Measurements from ENCODE around the gene CC2D1A. TPM values are rescaled to one million over a fixed set of nuclear protein-coding genes. Genes with fewer than 3 reads are reported as not detected.

The CC2D1A gene
- polyA plus RNA-seq, 1 experiment = 5.1 TPM

DNA sequence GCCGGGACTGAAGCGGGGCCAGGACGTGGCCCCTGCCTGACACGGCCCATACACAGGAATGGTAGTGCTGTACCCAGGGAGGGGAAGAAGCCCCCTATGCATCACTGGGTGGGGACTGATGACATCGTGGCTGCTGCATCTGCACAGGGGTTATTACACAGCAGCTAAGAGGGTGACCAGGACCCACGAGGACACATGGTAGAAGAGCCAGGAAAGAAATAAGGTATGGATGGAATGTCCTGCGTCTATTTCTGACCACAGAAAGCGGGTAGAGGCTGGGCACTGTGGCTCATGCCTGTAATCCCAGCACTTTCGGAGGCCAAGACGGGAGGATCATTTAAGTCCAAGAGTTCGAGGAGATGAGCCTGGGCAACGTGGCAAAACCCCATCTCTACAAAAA lies 70.4 kb downstream of the CC2D1A start:
- TF ChIP-seq, protein P1, sequence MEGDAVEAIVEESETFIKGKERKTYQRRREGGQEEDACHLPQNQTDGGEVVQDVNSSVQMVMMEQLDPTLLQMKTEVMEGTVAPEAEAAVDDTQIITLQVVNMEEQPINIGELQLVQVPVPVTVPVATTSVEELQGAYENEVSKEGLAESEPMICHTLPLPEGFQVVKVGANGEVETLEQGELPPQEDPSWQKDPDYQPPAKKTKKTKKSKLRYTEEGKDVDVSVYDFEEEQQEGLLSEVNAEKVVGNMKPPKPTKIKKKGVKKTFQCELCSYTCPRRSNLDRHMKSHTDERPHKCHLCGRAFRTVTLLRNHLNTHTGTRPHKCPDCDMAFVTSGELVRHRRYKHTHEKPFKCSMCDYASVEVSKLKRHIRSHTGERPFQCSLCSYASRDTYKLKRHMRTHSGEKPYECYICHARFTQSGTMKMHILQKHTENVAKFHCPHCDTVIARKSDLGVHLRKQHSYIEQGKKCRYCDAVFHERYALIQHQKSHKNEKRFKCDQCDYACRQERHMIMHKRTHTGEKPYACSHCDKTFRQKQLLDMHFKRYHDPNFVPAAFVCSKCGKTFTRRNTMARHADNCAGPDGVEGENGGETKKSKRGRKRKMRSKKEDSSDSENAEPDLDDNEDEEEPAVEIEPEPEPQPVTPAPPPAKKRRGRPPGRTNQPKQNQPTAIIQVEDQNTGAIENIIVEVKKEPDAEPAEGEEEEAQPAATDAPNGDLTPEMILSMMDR (IDR thresholded peaks at IDR 0.05; ENCODE audit: low read depth, low read length) = no peak
- no peak for DNase-seq (ENCODE audit: low read depth, low spot score)

DNA sequence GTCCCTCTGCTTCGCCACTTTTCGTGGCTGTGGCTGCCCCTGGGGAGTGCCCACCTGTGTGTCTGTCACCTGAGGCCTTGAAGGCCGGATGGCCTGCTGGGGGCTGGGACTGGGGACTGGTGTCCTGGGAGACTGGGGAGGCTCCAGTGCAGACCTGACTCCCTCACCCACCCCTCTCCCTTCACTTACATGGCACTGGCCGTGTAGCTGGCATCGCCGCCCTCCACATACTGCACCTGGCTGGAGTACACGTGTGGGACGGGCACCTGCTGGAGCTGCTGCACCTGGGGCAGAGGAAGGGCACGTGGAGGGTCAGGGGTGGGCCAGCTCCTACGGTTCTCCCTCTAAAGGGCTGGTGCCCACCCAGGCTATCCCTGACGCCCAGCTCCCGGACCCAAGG lies 71.8 kb downstream of the CC2D1A start:
- Histone ChIP-seq H3K27me3 (ENCODE audit: control insufficient read depth, insufficient read depth, low read length) (no peaks in the 10 kb centered on the region), H3K27ac (ENCODE audit: low read depth, low read length) (no peak overlapping the region), H3K4me3 (ENCODE audit: low read depth, low read length) (no peak overlapping the region), H3K9me3 (ENCODE audit: control insufficient read depth, insufficient read depth, low read length) (no peaks in the 10 kb centered on the region)
- CTCF ChIA-PET = no interaction called here
- TF ChIP-seq, protein P1 (IDR thresholded peaks at IDR 0.05; ENCODE audit: low read depth, low read length) = no peak
- DNase-seq (ENCODE audit: low read depth, low spot score) = no peak
- POLR2A ChIA-PET = interaction anchor here (0.6 to 0.7 kb wide), 2 partner anchors 17 to 677 kb away, joined by 3 read pairs; no protein-coding TSS in a partner anchor

More for the DNA sequence above, 70.4 kb downstream of the CC2D1A start:
- no peak overlapping the region for H3K27ac ChIP-seq (ENCODE audit: low read depth, low read length)
- no peak overlapping the region for H3K4me3 ChIP-seq (ENCODE audit: low read depth, low read length)
- H3K27me3 ChIP-seq (ENCODE audit: control insufficient read depth, insufficient read depth, low read length) = no peaks in the 10 kb centered on the region
- no peaks in the 10 kb centered on the region for H3K9me3 ChIP-seq (ENCODE audit: control insufficient read depth, insufficient read depth, low read length)
- ChIA-PET POLR2A (no interaction called here), CTCF (no interaction called here)

DNA sequence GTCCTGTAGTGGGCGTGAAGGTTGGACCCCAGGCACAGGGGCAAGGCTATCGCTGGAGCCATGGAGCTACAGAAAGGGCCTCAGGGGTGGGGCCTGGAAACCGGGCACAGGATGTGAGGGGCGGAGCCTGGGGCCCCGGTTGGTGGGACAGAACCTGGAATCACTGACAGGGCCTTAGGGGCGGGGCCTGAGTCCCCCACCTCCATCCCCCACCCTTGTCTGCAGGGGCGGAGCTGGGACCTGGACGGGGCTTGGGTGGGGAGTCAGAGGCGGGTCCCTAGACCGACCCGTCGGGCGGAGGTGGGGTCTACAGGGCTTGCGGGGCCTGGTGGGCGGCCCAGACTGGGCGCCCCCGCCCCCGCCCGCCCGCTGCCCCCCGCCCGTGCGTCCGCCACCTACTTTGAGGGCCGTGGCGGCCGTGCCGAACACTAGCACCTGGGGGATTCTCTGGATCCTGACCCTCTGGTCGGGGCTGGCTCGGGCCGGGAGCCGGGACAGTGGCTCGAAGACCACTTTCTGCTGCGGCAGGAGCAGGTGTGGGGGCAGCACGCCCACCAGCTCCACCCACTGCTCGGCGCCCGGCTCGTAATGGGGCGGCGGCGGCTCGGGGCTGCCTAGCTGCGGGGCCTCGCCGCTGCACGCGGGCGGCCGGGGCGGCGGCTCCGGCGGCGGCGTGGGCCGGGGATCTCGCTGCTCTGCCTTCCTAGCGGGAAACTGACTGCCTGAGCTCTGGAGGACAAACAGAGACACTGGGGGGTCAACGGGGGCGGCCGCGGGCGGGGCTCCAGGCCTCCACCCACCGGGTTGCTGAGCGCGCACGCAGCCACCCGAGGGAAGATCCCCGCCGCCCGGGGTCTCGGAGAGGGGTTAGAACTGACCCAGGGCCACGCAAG lies 72.6 kb downstream of the CC2D1A start:
- Histone ChIP-seq H3K27ac (ENCODE audit: low read depth, low read length) (no peak overlapping the region), H3K27me3 (ENCODE audit: control insufficient read depth, insufficient read depth, low read length) (no peaks in the 10 kb centered on the region), H3K9me3 (ENCODE audit: control insufficient read depth, insufficient read depth, low read length) (no peaks in the 10 kb centered on the region), H3K4me3 (ENCODE audit: low read depth, low read length) (no peak overlapping the region)
- no peak for DNase-seq (ENCODE audit: low read depth, low spot score)
- TF ChIP-seq, protein P1 (IDR thresholded peaks at IDR 0.05; ENCODE audit: low read depth, low read length) = no peak
- ChIA-PET CTCF (no interaction called here), POLR2A (no interaction called here)

DNA sequence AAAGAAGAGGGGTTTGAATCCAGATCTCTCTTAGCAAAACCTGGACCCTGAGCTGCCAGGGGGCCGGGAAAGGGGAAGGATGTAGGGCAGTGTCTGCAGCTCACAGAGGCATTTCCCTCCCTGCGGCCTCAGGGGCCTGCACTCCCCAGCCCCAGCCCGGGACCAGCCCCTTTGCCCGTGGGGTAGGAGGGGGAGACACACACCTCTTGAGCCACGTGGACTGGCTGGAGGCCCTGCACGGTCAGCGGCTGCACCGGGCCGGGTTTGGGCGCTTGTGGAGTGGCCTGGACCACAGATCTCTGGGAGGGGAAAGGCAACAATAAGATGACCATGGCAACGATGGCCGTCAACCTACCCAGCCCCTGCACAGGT lies 73.2 kb downstream of the CC2D1A start:
- no peak overlapping the region for H3K4me3 ChIP-seq (ENCODE audit: low read depth, low read length)
- ChIA-PET POLR2A (no interaction called here), CTCF (no interaction called here)

DNA sequence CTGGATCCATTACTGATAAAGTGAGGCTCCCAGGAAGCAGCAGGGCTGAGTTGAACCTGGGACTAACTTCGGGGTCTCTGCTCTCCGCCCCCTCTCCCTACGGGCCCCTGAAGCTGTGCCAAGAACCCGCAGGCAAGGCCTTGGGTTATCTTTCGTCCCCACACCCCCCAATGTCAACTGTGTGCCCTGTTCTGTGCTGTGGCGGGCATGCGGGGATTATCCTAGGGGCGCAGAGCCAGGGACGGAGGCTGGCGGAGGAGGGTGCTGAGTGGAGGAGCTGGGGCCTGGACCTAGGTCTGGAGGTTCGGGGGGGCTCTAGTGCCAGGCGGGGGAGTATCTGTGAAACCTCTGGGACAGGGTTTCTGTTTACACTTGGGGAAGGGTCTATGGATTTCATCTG lies 73.7 kb downstream of the CC2D1A start:
- Histone ChIP-seq H3K4me3 (ENCODE audit: low read depth, low read length) (no peak overlapping the region), H3K27me3 (ENCODE audit: control insufficient read depth, insufficient read depth, low read length) (no peaks in the 10 kb centered on the region), H3K9me3 (ENCODE audit: control insufficient read depth, insufficient read depth, low read length) (no peaks in the 10 kb centered on the region), H3K27ac (ENCODE audit: low read depth, low read length) (no peak overlapping the region)
- no peak for DNase-seq (ENCODE audit: low read depth, low spot score)
- POLR2A ChIA-PET = no interaction called here
- TF ChIP-seq, protein P1 (IDR thresholded peaks at IDR 0.05; ENCODE audit: low read depth, low read length) = no peak
- CTCF ChIA-PET = no interaction called here

More for the DNA sequence above, 73.2 kb downstream of the CC2D1A start:
- Histone ChIP-seq H3K9me3 (ENCODE audit: control insufficient read depth, insufficient read depth, low read length) (no peaks in the 10 kb centered on the region), H3K27ac (ENCODE audit: low read depth, low read length) (no peak overlapping the region), H3K27me3 (ENCODE audit: control insufficient read depth, insufficient read depth, low read length) (no peaks in the 10 kb centered on the region)
- no peak for DNase-seq (ENCODE audit: low read depth, low spot score)
- TF ChIP-seq, protein P1 (IDR thresholded peaks at IDR 0.05; ENCODE audit: low read depth, low read length) = no peak
